Tibial artery (tissue), 4 donors: Measurements from ENCODE around the gene NR3C2.
"Not testable (repeated sequence)": the region's sequence is repeated elsewhere in the genome, so short reads cannot be mapped to it uniquely, and the experiment has no call there.

Source experiments
- DNase-seq, 2 donors: peaks; one replicate each; pipeline ENCODE4 v3.0.0-alpha.2; 2019
- H3K27ac ChIP-seq, 2 donors: fragments of 200-600 bp; sonication (generic) in 1 of 2; 1 replicate in 1 of 2; 2 replicates in 1 of 2; pipeline ENCODE4 v1.5.1; 2018 to 2019; ENCODE audit warnings: mild to moderate bottlenecking in 1 of 2
- H3K27me3 ChIP-seq, 2 donors: fragments of 200-600 bp; sonication (generic) in 1 of 2; one replicate each; pipeline versions ENCODE4 v1.5.1 to v1.6.0; 2016 to 2019
- H3K36me3 ChIP-seq, 3 donors: fragments of 200-600 bp; sonication (generic) in 2 of 3; one replicate each; pipeline ENCODE4 v1.5.1; 2016 to 2019; ENCODE audit warnings: mild to moderate bottlenecking in 2 of 3
- H3K4me1 ChIP-seq, 4 donors: fragments of 200-600 bp; sonication (generic) in 2 of 4; 1 replicate in 3 of 4; 2 replicates in 1 of 4; pipeline ENCODE4 v1.5.1; 2016 to 2019
- H3K4me3 ChIP-seq, 2 donors: fragments of 200-600 bp; sonication (generic) in 1 of 2; 1 replicate in 1 of 2; 2 replicates in 1 of 2; pipeline ENCODE4 v1.5.1; 2018 to 2019; ENCODE audit warnings: mild to moderate bottlenecking in 2 of 2
- H3K9me3 ChIP-seq, 3 donors: fragments of 200-600 bp; sonication (generic) in 1 of 3; one replicate each; pipeline ENCODE4 v1.5.1; 2016 to 2019
- CTCF ChIP-seq, 2 experiments: fragments of 200-600 bp in 1 of 2; fragments of 450-650 bp in 1 of 2; IDR thresholded peaks; one replicate each; pipeline ENCODE4 v1.5.1; 2017 to 2019; ENCODE audit warnings: antibody characterized with exemption in 2 of 2, mild to moderate bottlenecking in 1 of 2, moderate library complexity in 1 of 2
- intact Hi-C: fragments of 100-400 bp; cut with DNase I; formaldehyde crosslinking; loops from one replicate; pipeline ENCODE4 v1.15.0; 2023; ENCODE audit warnings: low total_unique reads

The NR3C2 gene

DNA sequence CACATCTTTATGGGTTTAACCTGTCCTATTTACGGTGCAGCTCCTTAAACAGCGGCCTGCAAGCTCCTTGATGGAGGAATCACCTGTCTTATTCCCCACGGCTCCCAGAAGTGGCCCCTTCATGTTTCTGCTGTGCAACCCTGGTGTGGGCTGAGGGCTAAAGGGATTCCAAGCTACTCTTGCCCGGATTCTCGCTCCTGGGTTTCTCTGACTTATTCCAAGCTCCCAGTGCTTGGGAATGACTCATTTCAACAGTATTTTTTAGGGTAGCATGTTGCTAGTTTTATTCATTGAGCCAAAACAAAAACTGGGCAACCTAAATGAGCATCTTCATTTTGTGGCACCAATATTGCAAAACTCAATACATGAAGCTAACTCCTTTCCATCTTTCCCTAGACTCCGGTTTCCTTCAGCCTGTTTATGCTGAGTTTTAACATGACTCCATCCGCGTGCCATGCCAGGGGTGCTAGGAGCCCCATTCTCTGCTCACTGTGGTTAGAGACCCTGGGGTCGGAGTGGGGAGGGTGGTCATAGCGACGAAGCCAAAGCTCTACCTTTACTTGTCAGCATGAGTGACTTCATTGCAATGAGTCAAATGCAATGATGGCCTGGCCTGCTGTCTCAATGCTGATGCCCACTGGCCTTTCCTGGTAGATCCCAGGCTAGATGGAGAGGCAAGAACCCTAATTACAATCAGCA lies 349.7 kb downstream of the NR3C2 start:
- Histone ChIP-seq H3K4me3 (no peak overlapping the region), H3K9me3 (no peaks in the 10 kb centered on the region), H3K36me3 (peaks cover 0 to 23% (median 10%) of the 10 kb centered on the region in 3 donors), H3K27ac (no peak overlapping the region), H3K27me3 (no peaks in the 10 kb centered on the region), H3K4me1 (no peaks in the 10 kb centered on the region)
- TF ChIP-seq CTCF (IDR thresholded peaks at IDR 0.05), result no peak
- intact Hi-C loops, result no loop called here
- DNase-seq, result no peak

GRCh38 chr4:148091896-148092295 lies 350.3 kb downstream of the NR3C2 start:
- no peak for DNase-seq
- Histone ChIP-seq H3K36me3 (peaks cover 0 to 18% (median 5%) of the 10 kb centered on the region in 3 donors), H3K4me1 (no peaks in the 10 kb centered on the region), H3K27me3 (no peaks in the 10 kb centered on the region), H3K9me3 (no peaks in the 10 kb centered on the region), H3K4me3 (no peak overlapping the region), H3K27ac (no peak overlapping the region)
- intact Hi-C loops, result no loop called here
- no peak for TF ChIP-seq CTCF (IDR thresholded peaks at IDR 0.05)

- intact Hi-C loops, result no loop called here
- DNase-seq, result no peak
- H3K9me3 ChIP-seq, result peaks cover 0 to 7% (median 0%) of the 10 kb centered on the region in 3 donors
- no peak overlapping the region for H3K4me3 ChIP-seq
- peaks cover 0 to 14% (median 5%) of the 10 kb centered on the region in 3 donors for H3K36me3 ChIP-seq
- H3K4me1 ChIP-seq, result no peaks in the 10 kb centered on the region
- TF ChIP-seq CTCF (IDR thresholded peaks at IDR 0.05), result no peak
- no peak overlapping the region for H3K27ac ChIP-seq
- H3K27me3 ChIP-seq, result no peaks in the 10 kb centered on the region
Measured at GRCh38 chr4:148090503-148091476, 351.4 kb downstream of the NR3C2 start.

GRCh38 chr4:148090029-148090428 lies 352.2 kb downstream of the NR3C2 start:
- H3K4me3 ChIP-seq, result no peak overlapping the region
- no peaks in the 10 kb centered on the region for H3K4me1 ChIP-seq
- H3K27ac ChIP-seq, result no peak overlapping the region
- H3K36me3 ChIP-seq, result peaks cover 0 to 14% (median 5%) of the 10 kb centered on the region in 3 donors
- H3K27me3 ChIP-seq, result no peaks in the 10 kb centered on the region
- intact Hi-C loops, result no loop called here
- peaks cover 0 to 7% (median 0%) of the 10 kb centered on the region in 3 donors for H3K9me3 ChIP-seq
- no peak for TF ChIP-seq CTCF (IDR thresholded peaks at IDR 0.05)
- DNase-seq, result no peak

GRCh38 chr4:148089624-148090023 lies 352.6 kb downstream of the NR3C2 start:
- intact Hi-C loops, result no loop called here
- Histone ChIP-seq H3K27ac (no peak overlapping the region), H3K4me1 (no peaks in the 10 kb centered on the region), H3K27me3 (no peaks in the 10 kb centered on the region), H3K36me3 (peaks cover 0 to 14% (median 5%) of the 10 kb centered on the region in 3 donors), H3K9me3 (peaks cover 0 to 7% (median 0%) of the 10 kb centered on the region in 3 donors), H3K4me3 (no peak overlapping the region)
- no peak for DNase-seq
- TF ChIP-seq CTCF (IDR thresholded peaks at IDR 0.05), result no peak

DNA sequence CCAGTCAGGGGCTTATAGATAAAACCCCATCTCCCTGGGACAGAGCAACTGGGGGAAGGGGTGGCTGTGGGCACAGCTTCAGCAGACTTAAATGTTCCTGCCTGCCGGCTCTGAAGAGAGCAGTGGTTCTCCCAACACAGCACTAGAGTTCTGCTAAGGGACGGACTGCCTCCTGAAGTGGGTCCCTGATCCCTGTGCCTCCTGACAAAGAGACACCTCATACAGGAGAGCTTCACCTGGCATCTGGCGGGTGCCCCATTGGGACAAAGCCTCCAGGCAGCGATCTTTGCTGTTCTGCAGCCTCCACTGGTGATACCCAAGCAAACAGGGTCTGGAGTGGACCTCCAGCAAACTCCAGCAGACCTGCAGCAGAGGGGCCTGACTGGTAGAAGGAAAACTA lies 359.1 kb downstream of the NR3C2 start:
- H3K4me1 ChIP-seq, H3K27me3 ChIP-seq, intact Hi-C loops, H3K9me3 ChIP-seq, H3K27ac ChIP-seq, DNase-seq, H3K4me3 ChIP-seq: not testable (repeated sequence)
- peaks cover 44 to 48% (median 44%) of the 10 kb centered on the region in 3 donors for H3K36me3 ChIP-seq
